Measurements from ENCODE around the gene SLC12A1.

Gene SLC12A1

GRCh38 chr15:48244921-48245320 lies 38.8 kb downstream of the SLC12A1 start:
- DNase-seq, result no peak

- no peak for DNase-seq
Measured at GRCh38 chr15:48248414-48248813, 42.3 kb downstream of the SLC12A1 start.

GRCh38 chr15:48250640-48251076 lies 44.6 kb downstream of the SLC12A1 start:
- peak; percentile 32 for DNase-seq

- DNase-seq, result no peak
Measured at GRCh38 chr15:48253172-48253571, 47.1 kb downstream of the SLC12A1 start.

GRCh38 chr15:48265135-48265534 lies 59.0 kb downstream of the SLC12A1 start:
- no peak for DNase-seq

GRCh38 chr15:48266024-48266689 lies 60.1 kb downstream of the SLC12A1 start:
- DNase-seq, result no peak

- DNase-seq, result no peak
Measured at GRCh38 chr15:48267766-48268165, 61.7 kb downstream of the SLC12A1 start.

- DNase-seq, result no peak
Measured at GRCh38 chr15:48273049-48273448, 66.9 kb downstream of the SLC12A1 start.

- no peak for DNase-seq
Measured at GRCh38 chr15:48278666-48279065, 72.6 kb downstream of the SLC12A1 start.

- no peak for DNase-seq
Measured at GRCh38 chr15:48279608-48280007, 73.5 kb downstream of the SLC12A1 start.

GRCh38 chr15:48281674-48282073 lies 75.6 kb downstream of the SLC12A1 start:
- no peak for DNase-seq

- no peak for DNase-seq
Measured at GRCh38 chr15:48282216-48282615, 76.1 kb downstream of the SLC12A1 start.

GRCh38 chr15:48283396-48284145 lies 77.5 kb downstream of the SLC12A1 start:
- no peak for DNase-seq

GRCh38 chr15:48285329-48286214 lies 79.5 kb downstream of the SLC12A1 start:
- peak; percentile 75 for DNase-seq

- DNase-seq, result no peak
Measured at GRCh38 chr15:48289628-48290027, 83.5 kb downstream of the SLC12A1 start.

GRCh38 chr15:48292458-48292857 lies 86.4 kb downstream of the SLC12A1 start:
- DNase-seq, result no peak

GRCh38 chr15:48297668-48298067 lies 91.6 kb downstream of the SLC12A1 start:
- DNase-seq, result no peak

- no peak for DNase-seq
Measured at GRCh38 chr15:48298914-48299313, 92.8 kb downstream of the SLC12A1 start.

- no peak for DNase-seq
Measured at GRCh38 chr15:48300038-48300437, 93.9 kb downstream of the SLC12A1 start.

GRCh38 chr15:48304398-48304797 lies 98.3 kb downstream of the SLC12A1 start:
- DNase-seq, result no peak

- no peak for DNase-seq
Measured at GRCh38 chr15:48306639-48307038, 100.5 kb downstream of the SLC12A1 start.

GRCh38 chr15:48307586-48307985 lies 101.5 kb downstream of the SLC12A1 start:
- DNase-seq, result no peak

- no peak for DNase-seq
Measured at GRCh38 chr15:48309740-48310139, 103.6 kb downstream of the SLC12A1 start.

Measured in KG1 (cell line).